ENCODE measurements around the gene PAK1. TPM values are rescaled to one million over a fixed set of nuclear protein-coding genes. Genes with fewer than 3 reads are reported as not detected.

PAK1 gene
- total and polyA plus RNA-seq, 2 of the 8 experiments (the other 6 are each of a cell fraction or from before 2014, with no cell fraction given): 87.7 to 151 TPM

DNA sequence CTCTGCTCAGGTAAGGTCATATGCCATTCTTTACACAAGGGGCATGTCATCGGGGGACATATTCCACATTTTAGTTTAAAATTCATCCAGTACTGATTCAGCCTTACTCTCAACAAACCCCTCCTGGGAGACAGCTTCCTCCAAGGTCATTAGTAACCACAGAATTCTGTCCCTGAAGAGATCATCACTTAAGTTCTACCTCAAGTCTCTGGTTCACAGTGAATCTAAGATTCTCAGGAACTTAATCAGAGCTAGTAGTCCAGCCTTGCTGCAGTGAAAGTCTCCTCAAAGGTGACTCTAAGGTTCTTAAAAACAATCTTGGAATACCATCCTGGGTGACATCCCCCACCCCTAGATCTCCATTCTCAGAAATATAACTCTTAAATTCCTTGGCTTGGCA, 153.5 kb downstream of the PAK1 start:
- FAIRE-seq: no peak
- no peak overlapping the region for H2BK120ac ChIP-seq (replicated peaks; ENCODE audit: low read depth, low read length)
- peaks cover 0 to 1% (median 0%) of the 10 kb centered on the region in 4 experiments; a peak in 2 of 7 replicates for H3K27me3 ChIP-seq (replicated peaks in 1 of 4; ENCODE audit: control insufficient read depth in 3 of 4, extremely low read depth in 1 of 4, insufficient read depth in 3 of 4, low read length in 3 of 4)
- no peak overlapping the region for H4K8ac ChIP-seq (ENCODE audit: extremely low read depth, insufficient read depth, low read length)
- no peaks in the 10 kb centered on the region for H3K79me1 ChIP-seq (ENCODE audit: low read depth, low read length)
- no peak overlapping the region for H3K18ac ChIP-seq (ENCODE audit: extremely low read depth, low read length)
- no peak overlapping the region for H2BK5ac ChIP-seq (ENCODE audit: low read depth, low read length)
- no peak overlapping the region for H2AK5ac ChIP-seq (ENCODE audit: low read depth, low read length)
- no peak overlapping the region for H3K4ac ChIP-seq (replicated peaks; ENCODE audit: insufficient read length, low read depth, low read length)
- H4K5ac ChIP-seq (ENCODE audit: insufficient read length, low read depth, low read length): no peak overlapping the region
- no peak overlapping the region for H3K14ac ChIP-seq (ENCODE audit: insufficient read length)
- H3K9ac ChIP-seq (replicated peaks in 1 of 4; ENCODE audit: extremely low read depth in 1 of 4, low read depth in 3 of 4, low read length in 3 of 4): no peak overlapping the region
- no peak for DNase-seq (ENCODE audit: low read depth in 1 of 2, low spot score in 2 of 2)
- H2AFZ ChIP-seq (ENCODE audit: low read length): no peak overlapping the region
- WGBS, 2 experiments (ENCODE audit: extremely low coverage in 1 of 2, insufficient coverage in 1 of 2, insufficient read length in 1 of 2, insufficient replicate concordance in 2 of 2, low coverage in 1 of 2, low lambda C conversion rate in 2 of 2, missing lambda C conversion rate in 1 of 2): 93% methylated on average over 1 of the region's 1 CpG; no CpG with 5 or more reads in 1 of the 2 experiments
- H3K23ac ChIP-seq (ENCODE audit: insufficient read length): no peak overlapping the region
- H2BK12ac ChIP-seq (ENCODE audit: low read depth, low read length): no peak overlapping the region
- no peak overlapping the region for H3K4me3 ChIP-seq (ENCODE audit: extremely low read depth in 1 of 4, insufficient read depth in 2 of 4, low read depth in 3 of 4, low read length in 4 of 4)
- no peak overlapping the region for H4K91ac ChIP-seq (replicated peaks; ENCODE audit: insufficient read length, low read length)
- H3K56ac ChIP-seq (replicated peaks; ENCODE audit: insufficient read length, low read depth, low read length): no peak overlapping the region
- no peaks in the 10 kb centered on the region for H3K79me2 ChIP-seq (ENCODE audit: control insufficient read depth in 1 of 2, insufficient read depth in 2 of 2, low read length in 2 of 2)
- CTCF ChIA-PET (ENCODE audit: partially characterized antibody): interaction anchor here (0.6 to 1.6 kb wide), 2 partner anchors 13 to 228 kb away, joined by 4 read pairs; no protein-coding TSS in a partner anchor
- no peak for TF ChIP-seq FOSL1 (IDR thresholded peaks at IDR 0.05; ENCODE audit: insufficient read depth, low read depth, low read length)
- no peak for TF ChIP-seq RFX5 (IDR thresholded peaks at IDR 0.05; ENCODE audit: borderline replicate concordance, low read depth, low read length)
- no peak for TF ChIP-seq YY1 (IDR thresholded peaks at IDR 0.05; ENCODE audit: low read depth, low read length)
- TF ChIP-seq CTBP2 (IDR thresholded peaks at IDR 0.05; ENCODE audit: borderline replicate concordance, insufficient read depth, insufficient read length, low read length): no peak
- no peak for TF ChIP-seq HDAC6 (IDR thresholded peaks at IDR 0.05; ENCODE audit: low read depth, low read length)
- TF ChIP-seq SP1 (IDR thresholded peaks at IDR 0.05; ENCODE audit: low read depth, low read length): no peak
- H3K4me1 ChIP-seq (replicated peaks in 1 of 4; ENCODE audit: control insufficient read depth in 3 of 4, insufficient read depth in 4 of 4, low read length in 3 of 4): no peaks in the 10 kb centered on the region
- H3K36me3 ChIP-seq (ENCODE audit: control insufficient read depth in 2 of 4, insufficient read depth in 4 of 4, low read length in 3 of 4): peaks cover 0 to 18% (median 6%) of the 10 kb centered on the region in 4 experiments; a peak in 6 of 8 replicates
- H3K4me2 ChIP-seq (ENCODE audit: insufficient read depth in 1 of 2, low read depth in 2 of 2, low read length in 2 of 2): no peak overlapping the region
- H3K9me3 ChIP-seq (ENCODE audit: insufficient read depth in 2 of 2, low read depth in 1 of 2, low read length in 1 of 2): no peaks in the 10 kb centered on the region
- H3K27ac ChIP-seq (ENCODE audit: low read depth, low read length): no peak overlapping the region
- no peak overlapping the region for H2BK20ac ChIP-seq (ENCODE audit: low read length)
- H3K23me2 ChIP-seq (ENCODE audit: low read depth, low read length): no peaks in the 10 kb centered on the region
- POLR2A ChIA-PET (ENCODE audit: partially characterized antibody): interaction anchor here (1.1 to 1.5 kb wide), 2 partner anchors 9 to 217 kb away, joined by 3 to 4 read pairs; no protein-coding TSS in a partner anchor
- H2BK15ac ChIP-seq (ENCODE audit: low read length): no peak overlapping the region
- H4K20me1 ChIP-seq (replicated peaks in 1 of 2; ENCODE audit: control insufficient read depth in 1 of 2, insufficient read depth in 2 of 2, low read length in 2 of 2): peaks cover 0 to 2% of the 10 kb centered on the region in 2 experiments
